Right lobe of liver (tissue), 6 donors: Measurements from ENCODE around the gene THRA. TPM values are rescaled to one million over a fixed set of nuclear protein-coding genes. Genes with fewer than 3 reads are reported as not detected.

Experiments used
- ATAC-seq, 4 donors: fragments of 200-7000 bp; cut with Tn5 transposase; one replicate each; pipeline ENCODE4 v1.9.1; 2020; ENCODE audit warnings: mild to moderate bottlenecking in 4 of 4, moderate library complexity in 4 of 4
- DNase-seq, 3 donors: peaks; one replicate each; pipeline ENCODE4 v3.0.0-alpha.2; 2020
- H3K27ac ChIP-seq, 3 donors: fragments of 200-600 bp; one replicate each; pipeline ENCODE4 v1.8.0; 2022
- H3K27me3 ChIP-seq, 2 donors: fragments of 200-600 bp; one replicate each; pipeline ENCODE4 v1.8.0; 2022
- H3K36me3 ChIP-seq, 4 donors: fragments of 200-600 bp; sonication (generic) in 1 of 4; one replicate each; pipeline versions ENCODE4 v1.5.1 to v1.8.0; 2017 to 2022; ENCODE audit warnings: control low read depth in 1 of 4
- H3K4me1 ChIP-seq, 4 donors: fragments of 200-600 bp; sonication (generic) in 1 of 4; one replicate each; pipeline versions ENCODE4 v1.5.1 to v1.8.0; 2017 to 2022; ENCODE audit warnings: control low read depth in 1 of 4
- H3K4me3 ChIP-seq, 3 donors: fragments of 200-600 bp; one replicate each; pipeline ENCODE4 v1.8.0; 2022
- H3K9me3 ChIP-seq, 4 donors: fragments of 200-600 bp; sonication (generic) in 1 of 4; one replicate each; pipeline versions ENCODE4 v1.5.1 to v1.8.0; 2017 to 2022; ENCODE audit warnings: control low read depth in 1 of 4
- POLR2A ChIP-seq: fragments of 450-650 bp; IDR thresholded peaks from one replicate; pipeline ENCODE4 v1.6.1; 2017; ENCODE audit warnings: antibody characterized with exemption, mild to moderate bottlenecking
- WGBS: methylation state at CpG from one replicate; pipeline ENCODE4 v1.1.6; 2018; ENCODE audit warnings: low coverage, low lambda C conversion rate; ENCODE audit not compliant: insufficient coverage; ENCODE audit errors: missing lambda C conversion rate; 5-methylcytosine and 5-hydroxymethylcytosine counted together
- intact Hi-C, 2 donors: fragments of 100-400 bp; cut with DNase I; formaldehyde crosslinking; loops; one replicate each; pipeline versions ENCODE4 v1.11.2 to v1.14.1; 2022
- total RNA-seq, 6 experiments: library from RNA; depleted of rRNA in 2 of 6; stranded (reverse); fragments of >200 nt in 2 of 6; fragmentation: NEBNext Ultra II Directional in 3 of 6; extraction: Animal tissue kit (Norgen Biotek cat#: 25700) in 3 of 6; gene quantifications; one replicate each; pipeline versions ENCODE4 v1.1.0 to v1.2.4, GENCODE V29; 2016 to 2023
- TF ChIP-seq, protein P1 (sequence below), 4 donors: fragments of 200-600 bp in 3 of 4; fragments of 450-650 bp in 1 of 4; IDR thresholded peaks; one replicate each; pipeline versions ENCODE4 v1.5.1 to v1.8.0; 2016 to 2022; ENCODE audit warnings: antibody characterized with exemption in 4 of 4, mild to moderate bottlenecking in 2 of 4
- donor health status: DM: no; HTN: yes; CAD: no.
- donor health status: DM: no; HTN: no; CAD: no.
- donor health status: DM: no; HTN: no; CAD: no.
- donor health status: DM: no; HTN: yes; CAD: no.
- donor health status: DM: no; HTN: yes; CAD: no.

The THRA gene
- total RNA-seq, 6 experiments from 2014 or later = 3.7 to 9.4 (median 7.7) TPM

GRCh38 chr17:40025991-40026815 is 36.6 kb upstream of the THRA start:
- 33% methylated on average over 15 of the region's 22 CpGs for WGBS
- ATAC-seq (peak; percentile 4 to 51 (median 30)), DNase-seq (peak in 1 of 3 donors; percentile 51)
- no peaks in the 10 kb centered on the region for H3K27me3 ChIP-seq
- no peak for TF ChIP-seq POLR2A
- TF ChIP-seq, protein P1, sequence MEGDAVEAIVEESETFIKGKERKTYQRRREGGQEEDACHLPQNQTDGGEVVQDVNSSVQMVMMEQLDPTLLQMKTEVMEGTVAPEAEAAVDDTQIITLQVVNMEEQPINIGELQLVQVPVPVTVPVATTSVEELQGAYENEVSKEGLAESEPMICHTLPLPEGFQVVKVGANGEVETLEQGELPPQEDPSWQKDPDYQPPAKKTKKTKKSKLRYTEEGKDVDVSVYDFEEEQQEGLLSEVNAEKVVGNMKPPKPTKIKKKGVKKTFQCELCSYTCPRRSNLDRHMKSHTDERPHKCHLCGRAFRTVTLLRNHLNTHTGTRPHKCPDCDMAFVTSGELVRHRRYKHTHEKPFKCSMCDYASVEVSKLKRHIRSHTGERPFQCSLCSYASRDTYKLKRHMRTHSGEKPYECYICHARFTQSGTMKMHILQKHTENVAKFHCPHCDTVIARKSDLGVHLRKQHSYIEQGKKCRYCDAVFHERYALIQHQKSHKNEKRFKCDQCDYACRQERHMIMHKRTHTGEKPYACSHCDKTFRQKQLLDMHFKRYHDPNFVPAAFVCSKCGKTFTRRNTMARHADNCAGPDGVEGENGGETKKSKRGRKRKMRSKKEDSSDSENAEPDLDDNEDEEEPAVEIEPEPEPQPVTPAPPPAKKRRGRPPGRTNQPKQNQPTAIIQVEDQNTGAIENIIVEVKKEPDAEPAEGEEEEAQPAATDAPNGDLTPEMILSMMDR (IDR thresholded peaks at IDR 0.05) = no peak
- H3K9me3 ChIP-seq = no peaks in the 10 kb centered on the region
- H3K4me1 ChIP-seq = peaks cover 0 to 25% (median 7%) of the 10 kb centered on the region in 4 donors
- intact Hi-C loops = no loop called here
- no peak overlapping the region for H3K4me3 ChIP-seq
- H3K27ac ChIP-seq = peak overlapping the region in 1 of 3 donors; percentile 12
- peaks cover 0 to 63% (median 13%) of the 10 kb centered on the region in 4 donors for H3K36me3 ChIP-seq

DNA sequence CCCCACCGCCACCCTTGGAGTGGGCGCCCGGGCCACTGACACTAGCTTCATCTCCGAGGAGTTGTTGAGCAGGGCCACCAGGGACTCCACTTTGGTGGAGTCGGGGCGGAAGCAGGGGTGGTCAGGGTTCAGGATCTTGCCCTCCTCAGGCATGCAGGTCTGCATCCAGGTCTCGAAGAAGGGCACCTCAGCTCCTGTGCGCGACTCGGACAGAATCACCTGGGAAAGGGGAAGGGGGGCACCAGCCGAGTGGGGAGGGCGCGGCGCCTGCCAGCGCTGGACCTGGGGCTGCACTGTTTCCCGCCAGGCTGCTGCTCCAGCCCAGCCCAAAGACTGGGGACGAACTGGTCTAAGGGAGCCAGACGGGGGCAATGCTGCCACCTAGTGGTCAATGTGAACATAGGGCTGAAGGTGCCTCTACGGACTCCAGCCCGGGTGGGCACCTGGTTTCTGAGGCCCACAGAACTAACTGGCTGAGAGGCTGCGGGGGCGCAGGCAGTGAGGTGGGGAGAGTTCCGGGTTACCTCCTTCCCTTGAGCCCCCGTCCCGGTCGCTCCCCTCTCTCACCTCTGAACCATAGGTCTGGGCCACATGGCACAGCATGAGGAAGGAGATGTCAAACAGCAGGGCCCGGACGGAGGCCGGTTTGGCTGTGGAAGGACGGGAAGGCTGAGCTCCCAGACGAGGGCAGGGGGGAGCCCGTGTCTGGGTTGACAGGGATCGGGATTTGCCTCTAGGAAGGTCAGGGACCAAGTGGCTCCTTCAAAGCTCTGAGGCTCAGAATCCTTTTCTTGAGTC is 35.8 kb upstream of the THRA start:
- no peak for TF ChIP-seq POLR2A
- TF ChIP-seq, protein P1 (IDR thresholded peaks at IDR 0.05) = peak; percentile 74 to 98 (median 93)
- 25% methylated on average over 1 of the region's 33 CpGs for WGBS
- Histone ChIP-seq H3K27me3 (no peaks in the 10 kb centered on the region), H3K9me3 (no peaks in the 10 kb centered on the region), H3K4me3 (no peak overlapping the region), H3K27ac (peak overlapping the region in 1 of 3 donors; percentile 12), H3K4me1 (peaks cover 0 to 32% (median 10%) of the 10 kb centered on the region in 4 donors), H3K36me3 (peaks cover 0 to 61% (median 10%) of the 10 kb centered on the region in 4 donors)
- intact Hi-C loops = no loop called here
- DNase-seq = peak; percentile 81 to 86 (median 86)
- peak; percentile 89 to 94 (median 90) for ATAC-seq

GRCh38 chr17:40027614-40028012 is 35.2 kb upstream of the THRA start:
- H3K27ac ChIP-seq = no peak overlapping the region
- 80% methylated on average over 3 of the region's 5 CpGs for WGBS
- intact Hi-C loops = no loop called here

DNA sequence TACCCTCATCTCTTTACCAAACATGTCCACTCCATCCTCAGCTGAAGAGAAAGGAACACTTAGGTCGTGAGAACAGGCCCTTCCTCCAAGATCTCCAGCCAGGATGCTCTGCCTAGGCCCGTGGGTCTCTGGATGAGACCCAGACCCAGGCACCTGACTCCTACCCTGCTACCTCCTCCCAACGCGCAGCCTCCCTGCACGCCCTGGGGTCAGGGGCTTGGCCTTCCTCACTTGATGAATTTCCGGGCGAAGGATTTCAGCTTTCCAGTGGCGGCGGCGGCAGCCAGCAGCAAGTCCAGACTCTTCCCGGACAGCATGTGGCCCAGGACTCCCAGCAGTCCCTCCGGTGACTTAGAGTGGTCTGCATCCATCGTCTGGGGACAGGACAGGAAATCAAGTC is 34.2 kb upstream of the THRA start:
- TF ChIP-seq, protein P1 (IDR thresholded peaks at IDR 0.05) = no peak
- no peak for TF ChIP-seq POLR2A
- DNase-seq (no peak), ATAC-seq (no peak)
- no peak overlapping the region for H3K4me3 ChIP-seq
- H3K27ac ChIP-seq = no peak overlapping the region
- no CpG with 5 or more reads among the region's 13 CpGs for WGBS
- H3K9me3 ChIP-seq = no peaks in the 10 kb centered on the region
- H3K27me3 ChIP-seq = no peaks in the 10 kb centered on the region
- H3K36me3 ChIP-seq = peaks cover 0 to 52% (median 6%) of the 10 kb centered on the region in 4 donors
- intact Hi-C loops = no loop called here
- peaks cover 0 to 38% (median 13%) of the 10 kb centered on the region in 4 donors for H3K4me1 ChIP-seq

More at GRCh38 chr17:40027614-40028012, 35.2 kb upstream of the THRA start:
- TF ChIP-seq, protein P1 (IDR thresholded peaks at IDR 0.05) = no peak
- H3K27me3 ChIP-seq = no peaks in the 10 kb centered on the region
- H3K36me3 ChIP-seq = peaks cover 0 to 55% (median 6%) of the 10 kb centered on the region in 4 donors
- DNase-seq = no peak
- H3K9me3 ChIP-seq = no peaks in the 10 kb centered on the region
- no peak for ATAC-seq
- H3K4me3 ChIP-seq = no peak overlapping the region
- peaks cover 0 to 38% (median 12%) of the 10 kb centered on the region in 4 donors for H3K4me1 ChIP-seq
